Neural crest cell (in vitro differentiated cells): ENCODE measurements around the gene PPDPF. TPM values are rescaled to one million over a fixed set of nuclear protein-coding genes. Genes with fewer than 3 reads are reported as not detected.
"Not testable (repeated sequence)": the region's sequence is repeated elsewhere in the genome, so short reads cannot be mapped to it uniquely, and the experiment has no call there.

Experiments
- DNase-seq: peaks from one replicate; pipeline ENCODE4 v3.0.0; 2021; ENCODE audit warnings: low read depth, mixed read lengths, low spot score
- H3K27ac Mint-ChIP-seq: one replicate; pipeline ENCODE4 v1.8.0; 2021; ENCODE audit warnings: mild to moderate bottlenecking, mixed read lengths; ENCODE audit not compliant: unreplicated experiment
- H3K27me3 Mint-ChIP-seq: 2 replicates; pipeline ENCODE4 v1.8.0; 2021; ENCODE audit warnings: low read depth, mild to moderate bottlenecking, mixed read lengths
- H3K36me3 Mint-ChIP-seq: 2 replicates; pipeline ENCODE4 v1.8.0; 2021; ENCODE audit warnings: low read depth, mild to moderate bottlenecking, mixed read lengths
- H3K4me1 Mint-ChIP-seq: 2 replicates; pipeline ENCODE4 v1.8.0; 2021; ENCODE audit warnings: mixed read lengths
- H3K4me3 Mint-ChIP-seq: one replicate; pipeline ENCODE4 v1.8.0; 2021; ENCODE audit warnings: mild to moderate bottlenecking, mixed read lengths
- H3K9me3 Mint-ChIP-seq: 2 replicates; pipeline ENCODE4 v1.8.0; 2021; ENCODE audit warnings: mixed read lengths
- total RNA-seq: library from RNA; stranded (reverse); gene quantifications from 2 replicates; pipeline ENCODE4 v1.2.1, GENCODE V29; 2021
- TF ChIP-seq, protein P1 (sequence below): fragments of 200-600 bp; sonication (generic); conservative IDR thresholded peaks from 2 replicates; pipeline ENCODE4 v1.5.0; 2021; ENCODE audit warnings: antibody characterized with exemption, mild to moderate bottlenecking

The PPDPF gene
- total RNA-seq, 1 donor from 2014 or later = 201 TPM

GRCh38 chr20:63556873-63557478 lies 36.4 kb downstream of the PPDPF start:
- TF ChIP-seq, protein P1, sequence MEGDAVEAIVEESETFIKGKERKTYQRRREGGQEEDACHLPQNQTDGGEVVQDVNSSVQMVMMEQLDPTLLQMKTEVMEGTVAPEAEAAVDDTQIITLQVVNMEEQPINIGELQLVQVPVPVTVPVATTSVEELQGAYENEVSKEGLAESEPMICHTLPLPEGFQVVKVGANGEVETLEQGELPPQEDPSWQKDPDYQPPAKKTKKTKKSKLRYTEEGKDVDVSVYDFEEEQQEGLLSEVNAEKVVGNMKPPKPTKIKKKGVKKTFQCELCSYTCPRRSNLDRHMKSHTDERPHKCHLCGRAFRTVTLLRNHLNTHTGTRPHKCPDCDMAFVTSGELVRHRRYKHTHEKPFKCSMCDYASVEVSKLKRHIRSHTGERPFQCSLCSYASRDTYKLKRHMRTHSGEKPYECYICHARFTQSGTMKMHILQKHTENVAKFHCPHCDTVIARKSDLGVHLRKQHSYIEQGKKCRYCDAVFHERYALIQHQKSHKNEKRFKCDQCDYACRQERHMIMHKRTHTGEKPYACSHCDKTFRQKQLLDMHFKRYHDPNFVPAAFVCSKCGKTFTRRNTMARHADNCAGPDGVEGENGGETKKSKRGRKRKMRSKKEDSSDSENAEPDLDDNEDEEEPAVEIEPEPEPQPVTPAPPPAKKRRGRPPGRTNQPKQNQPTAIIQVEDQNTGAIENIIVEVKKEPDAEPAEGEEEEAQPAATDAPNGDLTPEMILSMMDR = no peak
- Mint-ChIP-seq H3K9me3 (no peaks in the 10 kb centered on the region), H3K36me3 (peaks cover 3% of the 10 kb centered on the region), H3K27ac (no peak overlapping the region), H3K4me3 (peak overlapping the region; percentile 66), H3K4me1 (peaks cover 5% of the 10 kb centered on the region), H3K27me3 (no peaks in the 10 kb centered on the region)
- no peak for DNase-seq

- no peak for DNase-seq
- Mint-ChIP-seq H3K27me3 (no peaks in the 10 kb centered on the region), H3K27ac (no peak overlapping the region), H3K9me3 (no peaks in the 10 kb centered on the region), H3K4me1 (peaks cover 5% of the 10 kb centered on the region), H3K4me3 (peak overlapping the region; percentile 66), H3K36me3 (peaks cover 3% of the 10 kb centered on the region)
- TF ChIP-seq, protein P1 = no peak
Observed at GRCh38 chr20:63557481-63557891, 36.9 kb downstream of the PPDPF start.

GRCh38 chr20:63558804-63559484 lies 38.4 kb downstream of the PPDPF start:
- Mint-ChIP-seq H3K36me3 (peaks cover 3% of the 10 kb centered on the region), H3K27ac (no peak overlapping the region), H3K4me1 (peaks cover 5% of the 10 kb centered on the region), H3K9me3 (no peaks in the 10 kb centered on the region), H3K4me3 (no peak overlapping the region), H3K27me3 (no peaks in the 10 kb centered on the region)
- TF ChIP-seq, protein P1 = no peak
- DNase-seq = no peak

DNA sequence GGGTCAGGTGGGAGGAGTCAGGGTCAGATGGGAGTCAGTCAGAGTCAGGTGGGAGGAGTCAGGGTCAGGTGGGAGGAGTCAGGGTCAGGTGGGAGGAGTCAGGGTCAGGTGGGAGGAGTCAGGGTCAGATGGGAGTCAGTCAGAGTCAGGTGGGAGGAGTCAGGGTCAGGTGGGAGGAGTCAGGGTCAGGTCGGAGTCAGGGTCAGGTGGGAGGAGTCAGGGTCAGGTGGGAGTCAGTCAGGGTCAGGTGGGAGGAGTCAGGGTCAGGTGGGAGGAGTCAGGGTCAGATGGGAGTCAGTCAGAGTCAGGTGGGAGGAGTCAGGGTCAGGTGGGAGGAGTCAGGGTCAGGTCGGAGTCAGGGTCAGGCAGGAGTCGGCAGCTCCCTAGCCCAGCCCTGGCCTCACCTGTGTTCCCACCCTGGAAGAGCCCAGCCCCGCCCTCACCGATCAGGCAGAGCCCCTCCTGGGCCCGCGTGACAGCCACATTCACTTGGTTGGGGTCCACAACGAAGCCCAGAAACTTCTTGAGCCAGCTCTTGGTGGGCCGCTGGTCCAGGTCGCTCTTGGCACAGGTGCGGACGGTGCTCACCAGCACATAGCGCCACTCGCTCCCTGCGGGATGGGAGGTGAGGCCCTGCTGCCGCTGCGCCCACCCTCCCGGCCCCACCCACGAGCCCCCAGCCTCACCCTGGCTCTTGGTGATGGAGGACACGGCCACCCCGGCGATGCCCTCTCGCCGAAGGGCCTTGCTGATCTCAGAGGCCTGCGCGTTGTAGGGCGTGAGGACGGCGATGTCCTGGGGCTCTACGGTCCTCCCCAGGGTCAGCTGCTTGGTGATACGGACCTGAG lies 39.1 kb downstream of the PPDPF start:
- H3K36me3 Mint-ChIP-seq, H3K4me1 Mint-ChIP-seq, H3K27ac Mint-ChIP-seq, DNase-seq, H3K9me3 Mint-ChIP-seq, H3K4me3 Mint-ChIP-seq, H3K27me3 Mint-ChIP-seq: not testable (repeated sequence)

DNA sequence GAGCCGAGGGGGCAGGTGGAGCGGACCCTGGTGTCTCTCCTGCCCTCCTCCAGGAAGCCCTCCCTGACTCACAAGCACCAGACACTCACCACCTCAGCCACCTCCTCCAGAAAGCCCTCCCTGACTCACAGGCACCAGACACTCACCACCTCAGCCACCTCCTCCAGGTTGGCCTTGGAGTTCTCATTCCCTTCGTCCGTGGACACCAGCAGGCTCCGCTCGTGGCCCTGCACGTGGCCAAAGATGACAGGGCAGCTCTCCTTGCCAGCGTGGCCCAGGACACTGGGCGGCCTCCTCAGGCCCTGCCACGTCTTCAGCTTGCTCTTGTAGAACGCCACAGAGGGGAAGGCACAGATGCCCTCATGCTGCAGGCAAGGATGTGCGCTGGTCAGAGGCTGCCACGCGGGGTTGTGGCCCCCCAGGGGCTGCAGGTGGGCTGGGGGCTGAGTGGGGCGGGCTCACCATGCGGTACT lies 39.8 kb downstream of the PPDPF start:
- Mint-ChIP-seq H3K4me3 (peak overlapping the region; percentile 57), H3K27ac (no peak overlapping the region), H3K4me1 (peaks cover 5% of the 10 kb centered on the region), H3K27me3 (no peaks in the 10 kb centered on the region), H3K9me3 (no peaks in the 10 kb centered on the region), H3K36me3 (peaks cover 3% of the 10 kb centered on the region)
- DNase-seq = no peak
- TF ChIP-seq, protein P1 = no peak
